ENCODE data around the gene ENO4. TPM values are rescaled to one million over a fixed set of nuclear protein-coding genes. Genes with fewer than 3 reads are reported as not detected.

ENO4 gene
- total RNA-seq, 1 experiment from 2014 or later = 0.42 TPM

DNA sequence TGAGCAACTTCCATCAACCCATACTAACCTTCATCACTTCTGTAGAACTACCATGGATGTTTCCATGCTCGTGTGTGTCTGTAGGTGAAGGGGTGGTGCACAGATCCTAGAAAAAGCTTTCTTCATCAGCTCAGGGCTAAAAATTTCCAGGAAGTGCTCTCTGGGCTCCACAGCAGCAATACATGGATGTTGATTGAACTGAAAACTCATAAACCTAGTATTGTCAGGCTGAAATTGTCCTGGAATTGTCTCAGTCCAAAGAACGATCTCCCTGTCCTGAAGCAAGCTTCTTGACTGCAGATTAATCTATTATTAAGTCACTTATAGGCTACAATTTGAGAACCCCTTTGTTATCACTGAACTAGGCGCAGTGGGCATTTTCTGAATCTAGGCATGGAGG, 39.8 kb downstream of the ENO4 start (continued):
- TF ChIP-seq, protein P1, sequence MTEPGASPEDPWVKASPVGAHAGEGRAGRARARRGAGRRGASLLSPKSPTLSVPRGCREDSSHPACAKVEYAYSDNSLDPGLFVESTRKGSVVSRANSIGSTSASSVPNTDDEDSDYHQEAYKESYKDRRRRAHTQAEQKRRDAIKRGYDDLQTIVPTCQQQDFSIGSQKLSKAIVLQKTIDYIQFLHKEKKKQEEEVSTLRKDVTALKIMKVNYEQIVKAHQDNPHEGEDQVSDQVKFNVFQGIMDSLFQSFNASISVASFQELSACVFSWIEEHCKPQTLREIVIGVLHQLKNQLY (CRISPR knock-in tag; IDR thresholded peaks at IDR 0.05) = no peak
- TF ChIP-seq, protein P2, sequence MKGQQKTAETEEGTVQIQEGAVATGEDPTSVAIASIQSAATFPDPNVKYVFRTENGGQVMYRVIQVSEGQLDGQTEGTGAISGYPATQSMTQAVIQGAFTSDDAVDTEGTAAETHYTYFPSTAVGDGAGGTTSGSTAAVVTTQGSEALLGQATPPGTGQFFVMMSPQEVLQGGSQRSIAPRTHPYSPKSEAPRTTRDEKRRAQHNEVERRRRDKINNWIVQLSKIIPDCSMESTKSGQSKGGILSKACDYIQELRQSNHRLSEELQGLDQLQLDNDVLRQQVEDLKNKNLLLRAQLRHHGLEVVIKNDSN (CRISPR knock-in tag; IDR thresholded peaks at IDR 0.05) = no peak
- TF ChIP-seq FOXJ3 (CRISPR knock-in tag; IDR thresholded peaks at IDR 0.05; ENCODE audit: borderline replicate concordance) (no peak), MYBL2 (CRISPR knock-in tag; IDR thresholded peaks at IDR 0.05) (no peak)
- TF ChIP-seq, protein P3, sequence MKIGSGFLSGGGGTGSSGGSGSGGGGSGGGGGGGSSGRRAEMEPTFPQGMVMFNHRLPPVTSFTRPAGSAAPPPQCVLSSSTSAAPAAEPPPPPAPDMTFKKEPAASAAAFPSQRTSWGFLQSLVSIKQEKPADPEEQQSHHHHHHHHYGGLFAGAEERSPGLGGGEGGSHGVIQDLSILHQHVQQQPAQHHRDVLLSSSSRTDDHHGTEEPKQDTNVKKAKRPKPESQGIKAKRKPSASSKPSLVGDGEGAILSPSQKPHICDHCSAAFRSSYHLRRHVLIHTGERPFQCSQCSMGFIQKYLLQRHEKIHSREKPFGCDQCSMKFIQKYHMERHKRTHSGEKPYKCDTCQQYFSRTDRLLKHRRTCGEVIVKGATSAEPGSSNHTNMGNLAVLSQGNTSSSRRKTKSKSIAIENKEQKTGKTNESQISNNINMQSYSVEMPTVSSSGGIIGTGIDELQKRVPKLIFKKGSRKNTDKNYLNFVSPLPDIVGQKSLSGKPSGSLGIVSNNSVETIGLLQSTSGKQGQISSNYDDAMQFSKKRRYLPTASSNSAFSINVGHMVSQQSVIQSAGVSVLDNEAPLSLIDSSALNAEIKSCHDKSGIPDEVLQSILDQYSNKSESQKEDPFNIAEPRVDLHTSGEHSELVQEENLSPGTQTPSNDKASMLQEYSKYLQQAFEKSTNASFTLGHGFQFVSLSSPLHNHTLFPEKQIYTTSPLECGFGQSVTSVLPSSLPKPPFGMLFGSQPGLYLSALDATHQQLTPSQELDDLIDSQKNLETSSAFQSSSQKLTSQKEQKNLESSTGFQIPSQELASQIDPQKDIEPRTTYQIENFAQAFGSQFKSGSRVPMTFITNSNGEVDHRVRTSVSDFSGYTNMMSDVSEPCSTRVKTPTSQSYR (CRISPR knock-in tag; IDR thresholded peaks at IDR 0.05) = no peak
- TF ChIP-seq, protein P4, sequence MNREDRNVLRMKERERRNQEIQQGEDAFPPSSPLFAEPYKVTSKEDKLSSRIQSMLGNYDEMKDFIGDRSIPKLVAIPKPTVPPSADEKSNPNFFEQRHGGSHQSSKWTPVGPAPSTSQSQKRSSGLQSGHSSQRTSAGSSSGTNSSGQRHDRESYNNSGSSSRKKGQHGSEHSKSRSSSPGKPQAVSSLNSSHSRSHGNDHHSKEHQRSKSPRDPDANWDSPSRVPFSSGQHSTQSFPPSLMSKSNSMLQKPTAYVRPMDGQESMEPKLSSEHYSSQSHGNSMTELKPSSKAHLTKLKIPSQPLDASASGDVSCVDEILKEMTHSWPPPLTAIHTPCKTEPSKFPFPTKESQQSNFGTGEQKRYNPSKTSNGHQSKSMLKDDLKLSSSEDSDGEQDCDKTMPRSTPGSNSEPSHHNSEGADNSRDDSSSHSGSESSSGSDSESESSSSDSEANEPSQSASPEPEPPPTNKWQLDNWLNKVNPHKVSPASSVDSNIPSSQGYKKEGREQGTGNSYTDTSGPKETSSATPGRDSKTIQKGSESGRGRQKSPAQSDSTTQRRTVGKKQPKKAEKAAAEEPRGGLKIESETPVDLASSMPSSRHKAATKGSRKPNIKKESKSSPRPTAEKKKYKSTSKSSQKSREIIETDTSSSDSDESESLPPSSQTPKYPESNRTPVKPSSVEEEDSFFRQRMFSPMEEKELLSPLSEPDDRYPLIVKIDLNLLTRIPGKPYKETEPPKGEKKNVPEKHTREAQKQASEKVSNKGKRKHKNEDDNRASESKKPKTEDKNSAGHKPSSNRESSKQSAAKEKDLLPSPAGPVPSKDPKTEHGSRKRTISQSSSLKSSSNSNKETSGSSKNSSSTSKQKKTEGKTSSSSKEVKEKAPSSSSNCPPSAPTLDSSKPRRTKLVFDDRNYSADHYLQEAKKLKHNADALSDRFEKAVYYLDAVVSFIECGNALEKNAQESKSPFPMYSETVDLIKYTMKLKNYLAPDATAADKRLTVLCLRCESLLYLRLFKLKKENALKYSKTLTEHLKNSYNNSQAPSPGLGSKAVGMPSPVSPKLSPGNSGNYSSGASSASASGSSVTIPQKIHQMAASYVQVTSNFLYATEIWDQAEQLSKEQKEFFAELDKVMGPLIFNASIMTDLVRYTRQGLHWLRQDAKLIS (CRISPR knock-in tag; IDR thresholded peaks at IDR 0.05; ENCODE audit: borderline replicate concordance) = no peak

DNA sequence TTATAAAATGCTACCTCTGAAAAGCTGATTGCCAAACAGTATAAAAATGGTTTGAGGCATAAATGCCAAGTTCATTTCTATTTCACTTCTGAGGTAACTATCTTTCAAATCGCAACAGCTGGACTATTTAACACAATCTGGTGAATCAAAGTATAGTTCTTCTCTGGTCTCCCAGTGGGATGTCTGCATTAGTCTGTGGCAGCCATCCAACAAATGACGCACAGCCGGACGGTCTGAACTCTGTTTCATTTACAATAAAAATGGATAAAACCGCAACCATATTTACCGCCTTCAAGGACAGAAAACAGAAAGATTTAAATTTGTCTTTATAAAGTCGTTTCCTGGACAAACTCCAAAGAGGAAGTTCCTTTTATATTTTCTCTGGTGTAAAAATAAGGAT, 41.9 kb downstream of the ENO4 start:
- no peak overlapping the region for H3K4me3 Mint-ChIP-seq
- H3K9me3 Mint-ChIP-seq = no peaks in the 10 kb centered on the region
- H3K27ac Mint-ChIP-seq = no peak overlapping the region
- no peak for DNase-seq (ENCODE audit: low spot score)
- no peak for ATAC-seq
- no peaks in the 10 kb centered on the region for H3K36me3 Mint-ChIP-seq
- POLR2A ChIA-PET = no interaction called here
- no peaks in the 10 kb centered on the region for H3K27me3 Mint-ChIP-seq (ENCODE audit: low read depth)
- H3K4me1 Mint-ChIP-seq = peaks cover 45% of the 10 kb centered on the region
- CTCF ChIA-PET = interaction anchor here (1.1 kb wide), 1 partner anchor 277 kb away, joined by 3 read pairs; no protein-coding TSS in a partner anchor
- TF ChIP-seq, protein P3 (CRISPR knock-in tag; IDR thresholded peaks at IDR 0.05) = no peak
- TF ChIP-seq TCF7 (CRISPR knock-in tag; IDR thresholded peaks at IDR 0.05; ENCODE audit: low read depth) (no peak), CREB1 (CRISPR knock-in tag; IDR thresholded peaks at IDR 0.05) (no peak), IRF2 (CRISPR knock-in tag; IDR thresholded peaks at IDR 0.05; ENCODE audit: borderline replicate concordance, low read depth) (no peak), ZNF138 (CRISPR knock-in tag; conservative IDR thresholded peaks at IDR 0.05) (no peak), ZNF219 (CRISPR knock-in tag; IDR thresholded peaks at IDR 0.05; ENCODE audit: borderline replicate concordance) (no peak), ESRRA (CRISPR knock-in tag; IDR thresholded peaks at IDR 0.05; ENCODE audit: borderline replicate concordance) (no peak), CBFB (CRISPR knock-in tag; IDR thresholded peaks at IDR 0.05; ENCODE audit: low read depth) (no peak), RELA (CRISPR knock-in tag; IDR thresholded peaks at IDR 0.05; ENCODE audit: borderline replicate concordance) (no peak), CREM (CRISPR knock-in tag; IDR thresholded peaks at IDR 0.05) (no peak)
- TF ChIP-seq, protein P5, sequence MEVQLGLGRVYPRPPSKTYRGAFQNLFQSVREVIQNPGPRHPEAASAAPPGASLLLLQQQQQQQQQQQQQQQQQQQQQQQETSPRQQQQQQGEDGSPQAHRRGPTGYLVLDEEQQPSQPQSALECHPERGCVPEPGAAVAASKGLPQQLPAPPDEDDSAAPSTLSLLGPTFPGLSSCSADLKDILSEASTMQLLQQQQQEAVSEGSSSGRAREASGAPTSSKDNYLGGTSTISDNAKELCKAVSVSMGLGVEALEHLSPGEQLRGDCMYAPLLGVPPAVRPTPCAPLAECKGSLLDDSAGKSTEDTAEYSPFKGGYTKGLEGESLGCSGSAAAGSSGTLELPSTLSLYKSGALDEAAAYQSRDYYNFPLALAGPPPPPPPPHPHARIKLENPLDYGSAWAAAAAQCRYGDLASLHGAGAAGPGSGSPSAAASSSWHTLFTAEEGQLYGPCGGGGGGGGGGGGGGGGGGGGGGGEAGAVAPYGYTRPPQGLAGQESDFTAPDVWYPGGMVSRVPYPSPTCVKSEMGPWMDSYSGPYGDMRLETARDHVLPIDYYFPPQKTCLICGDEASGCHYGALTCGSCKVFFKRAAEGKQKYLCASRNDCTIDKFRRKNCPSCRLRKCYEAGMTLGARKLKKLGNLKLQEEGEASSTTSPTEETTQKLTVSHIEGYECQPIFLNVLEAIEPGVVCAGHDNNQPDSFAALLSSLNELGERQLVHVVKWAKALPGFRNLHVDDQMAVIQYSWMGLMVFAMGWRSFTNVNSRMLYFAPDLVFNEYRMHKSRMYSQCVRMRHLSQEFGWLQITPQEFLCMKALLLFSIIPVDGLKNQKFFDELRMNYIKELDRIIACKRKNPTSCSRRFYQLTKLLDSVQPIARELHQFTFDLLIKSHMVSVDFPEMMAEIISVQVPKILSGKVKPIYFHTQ (CRISPR knock-in tag; IDR thresholded peaks at IDR 0.05) = no peak
- TF ChIP-seq, protein P6, sequence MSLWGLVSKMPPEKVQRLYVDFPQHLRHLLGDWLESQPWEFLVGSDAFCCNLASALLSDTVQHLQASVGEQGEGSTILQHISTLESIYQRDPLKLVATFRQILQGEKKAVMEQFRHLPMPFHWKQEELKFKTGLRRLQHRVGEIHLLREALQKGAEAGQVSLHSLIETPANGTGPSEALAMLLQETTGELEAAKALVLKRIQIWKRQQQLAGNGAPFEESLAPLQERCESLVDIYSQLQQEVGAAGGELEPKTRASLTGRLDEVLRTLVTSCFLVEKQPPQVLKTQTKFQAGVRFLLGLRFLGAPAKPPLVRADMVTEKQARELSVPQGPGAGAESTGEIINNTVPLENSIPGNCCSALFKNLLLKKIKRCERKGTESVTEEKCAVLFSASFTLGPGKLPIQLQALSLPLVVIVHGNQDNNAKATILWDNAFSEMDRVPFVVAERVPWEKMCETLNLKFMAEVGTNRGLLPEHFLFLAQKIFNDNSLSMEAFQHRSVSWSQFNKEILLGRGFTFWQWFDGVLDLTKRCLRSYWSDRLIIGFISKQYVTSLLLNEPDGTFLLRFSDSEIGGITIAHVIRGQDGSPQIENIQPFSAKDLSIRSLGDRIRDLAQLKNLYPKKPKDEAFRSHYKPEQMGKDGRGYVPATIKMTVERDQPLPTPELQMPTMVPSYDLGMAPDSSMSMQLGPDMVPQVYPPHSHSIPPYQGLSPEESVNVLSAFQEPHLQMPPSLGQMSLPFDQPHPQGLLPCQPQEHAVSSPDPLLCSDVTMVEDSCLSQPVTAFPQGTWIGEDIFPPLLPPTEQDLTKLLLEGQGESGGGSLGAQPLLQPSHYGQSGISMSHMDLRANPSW (CRISPR knock-in tag; conservative IDR thresholded peaks at IDR 0.05; ENCODE audit: low read depth) = no peak

Measured in WTC11 (cell line).